ENCODE measurements around the gene ACKR1.

ACKR1 gene

DNA sequence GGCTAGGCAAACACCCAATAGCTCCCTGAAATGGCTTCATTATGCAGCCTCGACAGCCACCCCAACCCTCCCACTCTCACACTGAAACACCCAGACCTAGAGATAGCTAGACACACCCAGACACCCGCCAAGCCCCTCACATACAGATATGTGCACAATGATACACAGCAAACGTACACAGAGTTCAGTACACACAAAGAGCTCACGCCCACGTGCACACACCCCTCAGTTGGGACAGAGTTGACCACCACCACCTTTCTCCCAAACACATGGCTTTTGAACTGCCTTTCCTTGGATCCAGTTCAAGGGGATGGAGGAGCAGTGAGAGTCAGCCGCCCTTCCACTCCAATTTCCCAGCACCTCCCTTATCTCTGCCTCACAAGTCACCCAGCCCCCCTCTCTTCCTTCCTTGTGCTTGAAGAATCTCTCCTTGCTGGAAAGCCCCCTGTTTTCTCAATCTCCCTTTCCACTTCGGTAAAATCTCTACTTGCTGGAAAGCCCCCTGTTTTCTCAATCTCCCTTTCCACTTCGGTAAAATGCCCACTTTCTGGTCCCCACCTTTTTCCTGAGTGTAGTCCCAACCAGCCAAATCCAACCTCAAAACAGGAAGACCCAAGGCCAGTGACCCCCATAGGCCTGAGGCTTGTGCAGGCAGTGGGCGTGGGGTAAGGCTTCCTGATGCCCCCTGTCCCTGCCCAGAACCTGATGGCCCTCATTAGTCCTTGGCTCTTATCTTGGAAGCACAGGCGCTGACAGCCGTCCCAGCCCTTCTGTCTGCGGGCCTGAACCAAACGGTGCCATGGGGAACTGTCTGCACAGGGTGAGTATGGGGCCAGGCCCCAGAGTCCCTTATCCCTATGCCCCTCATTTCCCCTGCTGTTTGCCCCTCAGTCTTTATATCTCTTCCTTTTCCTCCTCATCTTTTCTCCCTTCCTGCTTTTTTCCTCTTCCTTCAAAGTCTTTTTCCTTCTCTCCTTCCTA lies at the start of gene ACKR1:
Gene ACKR1 (plus strand): TSS at position 715 of the 981 bp plus-strand sequence. CDS start 85 bp downstream, at position 800.
- DNase-seq, result no peak

GRCh38 chr1:159161001-159161718 lies 43.5 kb upstream of the ACKR1 start:
- peak; percentile 89 for DNase-seq

- no peak for DNase-seq
Observed at GRCh38 chr1:159161719-159162026, 43.0 kb upstream of the ACKR1 start.

DNA sequence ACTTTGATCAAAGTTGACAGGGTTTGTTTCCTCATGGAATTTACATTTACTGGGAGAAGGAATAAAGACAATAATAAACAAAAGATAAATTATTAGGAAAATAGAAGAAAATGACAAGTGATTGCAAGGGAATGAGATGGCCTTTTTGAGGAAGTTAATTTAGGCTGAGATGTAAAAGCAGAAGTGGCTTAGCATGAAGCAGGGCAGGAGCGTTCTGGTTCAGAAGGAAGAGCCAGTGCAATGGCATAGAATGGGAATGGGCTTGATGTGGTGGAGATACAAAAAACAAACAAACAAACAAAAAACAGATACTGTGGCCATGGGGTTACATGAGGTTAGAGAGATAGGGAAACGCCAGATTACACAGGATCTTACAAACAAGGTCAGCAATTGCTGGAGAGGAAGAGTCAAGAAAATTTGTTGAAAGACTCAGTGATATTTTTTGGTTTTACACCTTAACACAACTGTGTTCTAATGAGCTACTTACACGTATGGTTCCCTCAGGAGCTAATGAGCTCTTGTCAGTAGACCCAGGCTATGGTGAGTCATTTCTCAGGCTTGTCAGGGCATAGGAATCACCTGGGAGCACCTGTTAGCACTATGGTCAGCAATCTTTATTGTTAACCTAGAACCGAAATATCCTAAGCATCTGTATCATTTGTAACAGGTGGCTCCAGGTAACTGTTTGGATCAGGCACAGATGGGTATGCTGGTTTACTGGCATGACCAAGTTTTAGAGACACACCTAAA lies 42.0 kb upstream of the ACKR1 start:
- DNase-seq, result no peak

GRCh38 chr1:159163614-159164228 lies 41.0 kb upstream of the ACKR1 start:
- no peak for DNase-seq

DNA sequence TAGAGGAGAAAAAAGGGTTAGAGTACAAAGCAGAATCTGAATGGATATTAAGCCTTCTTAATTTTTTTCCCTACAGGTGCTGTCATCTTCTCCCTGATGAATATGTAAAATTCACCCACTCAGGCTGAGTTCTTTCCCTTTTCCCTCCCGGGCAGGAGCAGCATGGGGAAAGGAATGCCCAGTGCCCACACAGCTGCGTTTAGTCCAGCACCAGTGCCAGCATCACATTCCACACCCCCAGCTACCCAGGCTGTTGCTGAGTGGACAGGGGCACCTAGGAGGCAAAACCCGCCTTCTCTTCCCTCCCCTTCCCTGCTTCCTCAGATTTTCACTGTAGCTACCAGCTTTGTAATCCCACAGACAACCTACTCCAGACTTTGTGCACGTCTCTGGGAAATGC lies 36.6 kb upstream of the ACKR1 start:
- no peak for DNase-seq

- no peak for DNase-seq
Observed at GRCh38 chr1:159170639-159171038, 34.0 kb upstream of the ACKR1 start.

- no peak for DNase-seq
Observed at GRCh38 chr1:159171254-159171687, 33.4 kb upstream of the ACKR1 start, which contains the start of gene CADM3. CADM3 (plus strand) TSS chr1:159171615; CDS start chr1:159171766, 151 bp downstream.

GRCh38 chr1:159171688-159172501 lies 32.8 kb upstream of the ACKR1 start:
- DNase-seq, result no peak

GRCh38 chr1:159172614-159173291 lies 31.9 kb upstream of the ACKR1 start:
- DNase-seq, result no peak

GRCh38 chr1:159173320-159173719 lies 31.4 kb upstream of the ACKR1 start:
- no peak for DNase-seq

DNA sequence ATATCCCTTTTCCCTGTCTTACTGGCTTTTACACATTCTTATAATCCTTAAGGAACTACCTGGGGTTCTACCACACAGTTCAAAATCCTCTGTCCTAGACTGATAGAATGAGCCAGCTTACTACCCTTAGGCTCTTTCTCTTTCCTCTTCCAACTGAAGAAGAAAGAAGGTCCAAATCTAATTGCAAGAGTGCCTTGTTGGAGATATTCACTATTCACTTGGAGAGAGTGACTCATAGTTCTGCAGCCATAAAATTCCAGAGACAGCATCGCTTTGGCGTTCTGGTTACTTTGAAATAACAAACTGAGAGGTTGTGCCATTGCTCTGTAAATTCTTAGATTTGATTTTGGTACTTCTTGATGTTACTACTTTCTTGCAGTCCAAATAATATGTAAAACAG lies 29.1 kb upstream of the ACKR1 start:
- DNase-seq, result no peak

DNA sequence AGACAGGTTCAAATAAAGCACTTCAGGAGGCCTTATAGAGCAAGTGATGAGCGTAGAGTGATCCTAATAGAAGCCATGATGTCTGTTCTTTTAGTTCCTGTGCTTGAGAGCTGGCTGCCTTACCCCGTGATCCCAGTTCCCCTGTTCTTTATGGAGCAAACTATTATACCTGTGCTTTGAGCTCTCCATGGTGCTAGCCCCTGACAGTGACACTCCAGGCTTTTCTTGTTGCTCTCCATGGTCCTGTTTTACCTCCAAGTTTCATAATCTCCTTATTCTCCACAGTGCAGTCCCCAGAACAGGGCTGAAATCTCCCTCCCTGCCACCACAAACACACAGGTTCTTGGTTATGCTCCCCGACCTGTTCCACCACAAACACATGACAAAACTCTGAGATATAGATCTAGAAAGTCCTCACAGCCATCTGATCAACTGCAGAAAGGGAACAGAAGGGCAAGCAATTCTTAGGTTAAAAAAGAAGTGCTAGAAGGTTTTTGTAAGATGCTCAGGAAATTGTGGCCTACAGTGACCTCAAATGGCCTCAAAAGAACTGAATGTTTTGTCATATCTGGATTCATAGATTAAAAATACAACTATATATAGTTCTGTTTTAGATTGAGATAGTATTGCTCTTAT lies 27.3 kb upstream of the ACKR1 start:
- peak; percentile 60 for DNase-seq

- no peak for DNase-seq
Observed at GRCh38 chr1:159179906-159180305, 24.8 kb upstream of the ACKR1 start.

DNA sequence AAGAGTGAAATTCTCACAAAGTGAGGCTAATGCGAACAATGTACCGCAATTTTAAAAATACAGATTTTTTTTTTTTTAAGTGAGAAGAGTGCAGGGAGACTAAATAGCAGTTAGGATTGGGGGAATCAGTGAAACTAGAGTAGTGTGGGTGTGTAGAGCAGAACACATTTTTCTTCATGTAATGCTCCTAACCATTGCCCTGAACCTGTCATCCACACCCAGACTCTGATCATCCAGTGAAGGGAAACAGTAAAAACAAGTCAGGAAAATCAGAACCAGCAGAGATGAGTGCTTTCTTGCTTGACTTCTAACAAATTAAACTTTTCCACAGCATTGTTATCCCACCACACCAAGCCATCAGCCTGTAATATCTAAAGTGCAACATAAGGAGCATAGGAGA lies 24.2 kb upstream of the ACKR1 start:
- no peak for DNase-seq

DNA sequence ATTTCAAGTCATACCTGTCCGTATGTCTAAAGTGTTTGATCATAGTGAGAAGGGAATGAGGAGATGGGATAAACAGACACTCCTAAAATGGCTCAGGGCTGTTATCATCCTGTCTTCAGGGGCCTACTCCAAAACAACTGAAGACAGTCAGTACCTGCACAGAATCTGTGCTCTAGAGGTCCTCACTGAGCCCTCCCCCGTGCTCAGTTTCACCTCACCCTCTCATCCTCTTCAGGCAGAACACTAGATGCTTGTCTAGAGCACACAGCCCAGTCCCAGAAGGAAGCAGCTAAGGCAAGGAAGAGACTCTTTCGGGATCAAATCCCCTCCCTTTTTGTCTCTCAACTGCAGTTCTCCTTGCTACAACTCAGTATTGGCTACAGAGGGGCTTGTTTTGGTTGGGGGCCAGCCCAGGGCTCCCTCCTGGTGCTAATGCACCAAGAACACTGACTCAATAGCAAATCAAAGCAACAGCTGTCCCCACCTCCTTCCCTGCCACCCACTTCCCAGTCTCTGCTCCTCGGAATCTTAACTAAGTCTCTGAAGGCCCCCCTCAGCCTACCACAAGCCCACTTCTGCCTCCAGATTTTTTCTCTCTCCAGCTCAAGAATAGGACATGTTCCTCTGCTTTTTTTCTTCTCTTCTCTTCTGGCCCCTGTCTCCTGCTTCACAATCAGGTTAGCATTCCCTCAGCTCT lies 23.2 kb upstream of the ACKR1 start:
- no peak for DNase-seq

GRCh38 chr1:159184201-159184600 lies 20.5 kb upstream of the ACKR1 start:
- DNase-seq, result no peak

DNA sequence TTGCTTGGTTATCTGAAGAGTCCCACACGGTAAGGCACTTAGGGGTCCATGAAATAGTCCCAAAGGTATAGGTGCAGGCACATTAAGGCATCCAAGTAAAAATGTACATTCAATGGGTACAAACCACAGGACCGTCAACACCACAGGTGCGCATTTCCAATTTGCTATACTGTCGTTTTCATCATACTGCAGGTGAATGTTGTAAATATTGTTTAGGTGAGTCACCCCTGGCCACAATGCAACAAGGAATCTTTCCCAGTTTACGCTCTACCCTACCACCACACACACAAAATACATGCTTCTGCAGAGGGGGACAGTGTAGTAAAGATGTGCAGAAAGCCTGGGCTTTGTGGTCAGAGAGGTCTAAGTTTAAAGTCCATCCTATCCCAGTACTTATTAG lies 19.6 kb upstream of the ACKR1 start:
- DNase-seq, result no peak

- no peak for DNase-seq
Observed at GRCh38 chr1:159187033-159187432, 17.6 kb upstream of the ACKR1 start.
